ENCODE measurements around the gene EEFSEC.

- TF ChIP-seq POLR2A (IDR thresholded peaks at IDR 0.05), result no peak
- TF ChIP-seq CTCF (IDR thresholded peaks at IDR 0.05), result no peak
Measured at GRCh38 chr3:128381609-128382008, 228.3 kb downstream of the EEFSEC start.
